Activated CD4-positive, alpha-beta T cell treated with anti-CD3 and anti-CD28 coated beads for 36 hours (primary cell): ENCODE measurements around the gene SORBS2. TPM values are rescaled to one million over a fixed set of nuclear protein-coding genes. Genes with fewer than 3 reads are reported as not detected.
A peak's percentile ranks its signal among the peaks of the same experiment; 100 is the strongest.
"Not testable (repeated sequence)": the region's sequence is repeated elsewhere in the genome, so short reads cannot be mapped to it uniquely, and the experiment has no call there.

Source experiments
- ATAC-seq: fragments of 200-7000 bp; cut with Tn5 transposase; one replicate; pipeline ENCODE4 v1.10.0; 2021; ENCODE audit warnings: mild to moderate bottlenecking, moderate library complexity
- CTCF ChIA-PET: fragments of 350-600 bp; sonication (Branson Sonifier 250); formaldehyde crosslinking; loops from one replicate; lab custom pipeline; 2021; ENCODE audit warnings: antibody characterized with exemption; lab: Charles Lee
- POLR2A ChIA-PET: fragments of 350-600 bp; sonication (Branson Sonifier 250); formaldehyde crosslinking; loops from one replicate; lab custom pipeline; 2021; ENCODE audit warnings: antibody characterized with exemption, inconsistent platforms; lab: Charles Lee
- DNase-seq: peaks from one replicate; pipeline ENCODE4 v3.0.0-alpha.2; 2020
- H3K27ac Mint-ChIP-seq: one replicate; pipeline ENCODE4 v1.8.0; 2021; ENCODE audit warnings: mixed read lengths
- H3K27me3 Mint-ChIP-seq: one replicate; pipeline ENCODE4 v1.8.0; 2021; ENCODE audit warnings: mixed read lengths
- H3K36me3 Mint-ChIP-seq: one replicate; pipeline ENCODE4 v1.8.0; 2021; ENCODE audit warnings: low read depth, mixed read lengths
- H3K4me1 Mint-ChIP-seq: one replicate; pipeline ENCODE4 v1.8.0; 2021; ENCODE audit warnings: mixed read lengths
- H3K4me3 Mint-ChIP-seq: one replicate; pipeline ENCODE4 v1.8.0; 2021; ENCODE audit warnings: mild to moderate bottlenecking, moderate library complexity, mixed read lengths
- H3K9me3 Mint-ChIP-seq: one replicate; pipeline ENCODE4 v1.8.0; 2021; ENCODE audit warnings: low read depth, mixed read lengths
- intact Hi-C, 2 experiments: fragments of 100-400 bp; cut with DNase I in 1 of 2; cut with micrococcal nuclease in 1 of 2; formaldehyde crosslinking; loops; one replicate each; pipeline versions ENCODE4 v1.14.2 to v1.15.1; 2022 to 2024; cut with DNase I, micrococcal nuclease
- total RNA-seq, 2 experiments: library from RNA; stranded (reverse); gene quantifications; one replicate each; pipeline ENCODE4 v1.2.3, GENCODE V29; 2021

The SORBS2 gene
- total RNA-seq, 2 experiments from 2014 or later, result not detected

- H3K36me3 Mint-ChIP-seq, result no peaks in the 10 kb centered on the region
- DNase-seq (no peak), ATAC-seq (no peak)
- no peak overlapping the region for H3K4me3 Mint-ChIP-seq
- ChIA-PET POLR2A (no interaction called here), CTCF (interaction anchor here (0.6 to 1.0 kb wide), 2 partner anchors 8 to 16 kb away, joined by 3 read pairs; no protein-coding TSS in a partner anchor)
- peaks cover 6% of the 10 kb centered on the region for H3K4me1 Mint-ChIP-seq
- peaks cover 1% of the 10 kb centered on the region for H3K9me3 Mint-ChIP-seq
- no peak overlapping the region for H3K27ac Mint-ChIP-seq
- intact Hi-C loops, result no loop called here
- peaks cover 12% of the 10 kb centered on the region for H3K27me3 Mint-ChIP-seq
Observed at GRCh38 chr4:185570727-185571126, 241.3 kb downstream of the SORBS2 start.

GRCh38 chr4:185567381-185568376 lies 244.3 kb downstream of the SORBS2 start:
- H3K27me3 Mint-ChIP-seq, result peaks cover 6% of the 10 kb centered on the region
- intact Hi-C loops, result no loop called here
- H3K4me3 Mint-ChIP-seq, result no peak overlapping the region
- no peak overlapping the region for H3K27ac Mint-ChIP-seq
- POLR2A ChIA-PET, result no interaction called here
- peaks cover 6% of the 10 kb centered on the region for H3K4me1 Mint-ChIP-seq
- ATAC-seq, result no peak
- DNase-seq, result no peak
- CTCF ChIA-PET, result interaction anchor here (1.0 kb wide), 1 partner anchor 30 kb away, joined by 4 read pairs; no protein-coding TSS in a partner anchor
- no peaks in the 10 kb centered on the region for H3K36me3 Mint-ChIP-seq
- peaks cover 2% of the 10 kb centered on the region for H3K9me3 Mint-ChIP-seq

- POLR2A ChIA-PET, result no interaction called here
- peaks cover 6% of the 10 kb centered on the region for H3K4me1 Mint-ChIP-seq
- peaks cover 10% of the 10 kb centered on the region for H3K27me3 Mint-ChIP-seq
- no peak overlapping the region for H3K27ac Mint-ChIP-seq
- DNase-seq (no peak), ATAC-seq (no peak)
- H3K9me3 Mint-ChIP-seq, result peaks cover 2% of the 10 kb centered on the region
- no peaks in the 10 kb centered on the region for H3K36me3 Mint-ChIP-seq
- intact Hi-C loops, result no loop called here
- CTCF ChIA-PET, result interaction anchor here (1.0 kb wide), 1 partner anchor 31 kb away, joined by 4 read pairs; no protein-coding TSS in a partner anchor
- no peak overlapping the region for H3K4me3 Mint-ChIP-seq
Observed at GRCh38 chr4:185566972-185567371, 245.0 kb downstream of the SORBS2 start.

GRCh38 chr4:185566425-185566824 lies 245.6 kb downstream of the SORBS2 start:
- ChIA-PET POLR2A (no interaction called here), CTCF (no interaction called here)
- no peak overlapping the region for H3K27ac Mint-ChIP-seq

GRCh38 chr4:185565696-185566095 lies 246.3 kb downstream of the SORBS2 start:
- Mint-ChIP-seq H3K4me3 (no peak overlapping the region), H3K9me3 (peaks cover 2% of the 10 kb centered on the region), H3K27me3 (peaks cover 13% of the 10 kb centered on the region), H3K27ac (no peak overlapping the region), H3K36me3 (no peaks in the 10 kb centered on the region), H3K4me1 (peaks cover 6% of the 10 kb centered on the region)
- no peak for DNase-seq
- CTCF ChIA-PET, result no interaction called here
- POLR2A ChIA-PET, result interaction anchor here (0.7 kb wide), 1 partner anchor 67 kb away, joined by 6 read pairs; no protein-coding TSS in a partner anchor
- ATAC-seq, result no peak
- intact Hi-C loops, result no loop called here

More at GRCh38 chr4:185566425-185566824, 245.6 kb downstream of the SORBS2 start:
- DNase-seq, result peak; percentile 51
- peak; percentile 83 for ATAC-seq
- peaks cover 11% of the 10 kb centered on the region for H3K27me3 Mint-ChIP-seq
- H3K9me3 Mint-ChIP-seq, result peaks cover 2% of the 10 kb centered on the region
- intact Hi-C loops, result no loop called here
- no peak overlapping the region for H3K4me3 Mint-ChIP-seq
- H3K36me3 Mint-ChIP-seq, result no peaks in the 10 kb centered on the region
- H3K4me1 Mint-ChIP-seq, result peaks cover 6% of the 10 kb centered on the region

- no peak for DNase-seq
- no peak overlapping the region for H3K4me3 Mint-ChIP-seq
- peaks cover 2% of the 10 kb centered on the region for H3K9me3 Mint-ChIP-seq
- H3K27me3 Mint-ChIP-seq, result peaks cover 18% of the 10 kb centered on the region
- intact Hi-C loops, result no loop called here
- H3K27ac Mint-ChIP-seq, result no peak overlapping the region
- H3K36me3 Mint-ChIP-seq, result no peaks in the 10 kb centered on the region
- CTCF ChIA-PET, result no interaction called here
- peaks cover 6% of the 10 kb centered on the region for H3K4me1 Mint-ChIP-seq
- ATAC-seq, result no peak
- POLR2A ChIA-PET, result no interaction called here
Observed at GRCh38 chr4:185564349-185564748, 247.6 kb downstream of the SORBS2 start.

- no peak for DNase-seq
- intact Hi-C loops, result no loop called here
- ChIA-PET POLR2A (no interaction called here), CTCF (interaction anchor here (0.6 kb wide), 1 partner anchor 9 kb away, joined by 3 read pairs; no protein-coding TSS in a partner anchor)
- Mint-ChIP-seq H3K27ac (no peak overlapping the region), H3K36me3 (no peaks in the 10 kb centered on the region), H3K4me3 (no peak overlapping the region), H3K4me1 (peaks cover 6% of the 10 kb centered on the region), H3K9me3 (peaks cover 2% of the 10 kb centered on the region), H3K27me3 (peaks cover 33% of the 10 kb centered on the region)
- ATAC-seq, result no peak
Observed at GRCh38 chr4:185562531-185562930, 249.5 kb downstream of the SORBS2 start.

GRCh38 chr4:185560316-185560715 lies 251.7 kb downstream of the SORBS2 start:
- H3K36me3 Mint-ChIP-seq, result no peaks in the 10 kb centered on the region
- peaks cover 46% of the 10 kb centered on the region for H3K27me3 Mint-ChIP-seq
- no peaks in the 10 kb centered on the region for H3K9me3 Mint-ChIP-seq
- no peak overlapping the region for H3K27ac Mint-ChIP-seq
- intact Hi-C loops, result no loop called here
- ATAC-seq (no peak), DNase-seq (no peak)
- no peak overlapping the region for H3K4me3 Mint-ChIP-seq
- H3K4me1 Mint-ChIP-seq, result no peaks in the 10 kb centered on the region
- ChIA-PET POLR2A (no interaction called here), CTCF (no interaction called here)

GRCh38 chr4:185559915-185560281 lies 252.1 kb downstream of the SORBS2 start:
- Mint-ChIP-seq H3K27ac (no peak overlapping the region), H3K27me3 (peaks cover 47% of the 10 kb centered on the region), H3K4me3 (no peak overlapping the region), H3K9me3 (no peaks in the 10 kb centered on the region), H3K4me1 (no peaks in the 10 kb centered on the region), H3K36me3 (no peaks in the 10 kb centered on the region)
- ATAC-seq (no peak), DNase-seq (no peak)
- intact Hi-C loops, result no loop called here
- ChIA-PET CTCF (no interaction called here), POLR2A (no interaction called here)

GRCh38 chr4:185559251-185559914 lies 252.6 kb downstream of the SORBS2 start:
- POLR2A ChIA-PET, CTCF ChIA-PET, DNase-seq, H3K9me3 Mint-ChIP-seq, H3K4me1 Mint-ChIP-seq, H3K36me3 Mint-ChIP-seq, H3K27ac Mint-ChIP-seq, H3K4me3 Mint-ChIP-seq, ATAC-seq, intact Hi-C loops: not testable (repeated sequence)
- peaks cover 47% of the 10 kb centered on the region for H3K27me3 Mint-ChIP-seq

- ChIA-PET CTCF (no interaction called here), POLR2A (no interaction called here)
- Mint-ChIP-seq H3K4me3 (no peak overlapping the region), H3K4me1 (no peaks in the 10 kb centered on the region), H3K27ac (no peak overlapping the region), H3K36me3 (no peaks in the 10 kb centered on the region), H3K9me3 (no peaks in the 10 kb centered on the region), H3K27me3 (peaks cover 36% of the 10 kb centered on the region)
- ATAC-seq (no peak), DNase-seq (no peak)
- intact Hi-C loops, result no loop called here
Observed at GRCh38 chr4:185554365-185555126, 257.4 kb downstream of the SORBS2 start.
